ENCODE results near the gene FER.

Gene FER

GRCh38 chr5:109053995-109054417, 306.3 kb downstream of the FER start:
- H3K27ac ChIP-seq = no peak overlapping the region
- no peaks in the 10 kb centered on the region for H4K20me1 ChIP-seq
- H3K9me3 ChIP-seq (replicated peaks in 1 of 11) = no peaks in the 10 kb centered on the region
- H3K27me3 ChIP-seq = no peaks in the 10 kb centered on the region
- H3K4me3 ChIP-seq = no peak overlapping the region
- peaks cover 0 to 5% (median 0%) of the 10 kb centered on the region in 10 experiments; a peak in 2 of 20 replicates for H3K4me1 ChIP-seq
- H3K36me3 ChIP-seq = peaks cover 0 to 22% (median 0%) of the 10 kb centered on the region in 11 experiments; a peak in 7 of 22 replicates
- no peak for TF ChIP-seq Cebpa-rat (IDR thresholded peaks at IDR 0.05)
- no peak overlapping the region for H3K9ac ChIP-seq
- no peak overlapping the region for H3K4me2 ChIP-seq

GRCh38 chr5:109060378-109061025, 312.8 kb downstream of the FER start:
- Histone ChIP-seq H3K9me3 (replicated peaks in 1 of 11) (no peaks in the 10 kb centered on the region), H3K4me3 (no peak overlapping the region), H3K36me3 (peaks cover 0 to 8% (median 0%) of the 10 kb centered on the region in 11 experiments; a peak in 2 of 22 replicates), H3K9ac (no peak overlapping the region), H3K27me3 (no peaks in the 10 kb centered on the region), H3K27ac (no peak overlapping the region), H3K4me1 (no peaks in the 10 kb centered on the region), H3K4me2 (no peak overlapping the region), H4K20me1 (no peaks in the 10 kb centered on the region)
- no peak for TF ChIP-seq Cebpa-rat (IDR thresholded peaks at IDR 0.05)

DNA sequence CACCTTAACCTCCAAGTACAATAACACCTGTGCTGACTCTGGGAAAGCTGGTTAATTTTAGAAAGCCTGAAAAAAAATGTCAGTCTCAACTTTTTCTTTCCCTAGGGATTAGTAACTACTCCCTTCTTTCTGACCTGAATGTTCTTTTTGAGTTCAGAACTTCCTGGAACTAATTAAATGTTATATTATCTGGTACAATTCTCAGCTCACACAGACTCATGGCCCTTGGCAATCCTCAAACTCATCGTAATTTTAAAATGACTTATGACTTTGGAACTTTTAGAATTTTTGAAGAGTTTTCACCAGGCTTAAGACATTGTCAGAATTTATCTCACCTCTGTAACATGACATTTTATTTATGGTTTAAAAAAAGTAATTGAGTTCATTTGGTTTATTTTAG, 315.0 kb downstream of the FER start:
- Histone ChIP-seq H3K9ac (no peak overlapping the region), H4K20me1 (no peaks in the 10 kb centered on the region), H3K4me1 (no peaks in the 10 kb centered on the region), H3K27ac (no peak overlapping the region), H3K27me3 (no peaks in the 10 kb centered on the region), H3K4me2 (no peak overlapping the region), H3K36me3 (peaks cover 0 to 8% (median 0%) of the 10 kb centered on the region in 11 experiments; a peak in 2 of 22 replicates), H3K9me3 (replicated peaks in 1 of 11) (no peaks in the 10 kb centered on the region), H3K4me3 (no peak overlapping the region)
- TF ChIP-seq Cebpa-rat (IDR thresholded peaks at IDR 0.05) = no peak

DNA sequence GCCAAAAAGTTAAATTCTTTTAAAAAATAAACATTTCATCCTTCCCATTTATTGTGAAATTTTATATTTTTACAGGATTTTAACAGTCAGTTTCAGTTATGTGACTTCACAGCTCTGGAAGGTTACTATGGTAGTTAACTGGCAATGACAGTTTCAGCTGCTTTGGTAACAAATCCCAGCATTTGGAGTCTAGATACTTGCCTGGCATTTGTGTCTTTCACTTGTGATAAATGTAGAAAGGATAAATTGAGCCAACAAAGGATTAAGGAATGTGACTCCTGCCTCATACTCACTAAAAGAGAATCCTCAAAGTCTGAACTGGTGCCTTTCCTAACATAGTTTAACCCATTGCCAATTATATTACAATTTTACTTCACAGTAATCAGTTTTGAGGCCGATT, 315.5 kb downstream of the FER start:
- no peak overlapping the region for H3K4me3 ChIP-seq
- no peaks in the 10 kb centered on the region for H3K4me1 ChIP-seq
- H3K27ac ChIP-seq = no peak overlapping the region
- H3K9me3 ChIP-seq (replicated peaks in 1 of 11) = no peaks in the 10 kb centered on the region
- H4K20me1 ChIP-seq = no peaks in the 10 kb centered on the region
- no peak for TF ChIP-seq Cebpa-rat (IDR thresholded peaks at IDR 0.05)
- no peaks in the 10 kb centered on the region for H3K27me3 ChIP-seq
- no peak overlapping the region for H3K4me2 ChIP-seq
- peaks cover 0 to 8% (median 0%) of the 10 kb centered on the region in 11 experiments; a peak in 2 of 22 replicates for H3K36me3 ChIP-seq
- no peak overlapping the region for H3K9ac ChIP-seq

DNA sequence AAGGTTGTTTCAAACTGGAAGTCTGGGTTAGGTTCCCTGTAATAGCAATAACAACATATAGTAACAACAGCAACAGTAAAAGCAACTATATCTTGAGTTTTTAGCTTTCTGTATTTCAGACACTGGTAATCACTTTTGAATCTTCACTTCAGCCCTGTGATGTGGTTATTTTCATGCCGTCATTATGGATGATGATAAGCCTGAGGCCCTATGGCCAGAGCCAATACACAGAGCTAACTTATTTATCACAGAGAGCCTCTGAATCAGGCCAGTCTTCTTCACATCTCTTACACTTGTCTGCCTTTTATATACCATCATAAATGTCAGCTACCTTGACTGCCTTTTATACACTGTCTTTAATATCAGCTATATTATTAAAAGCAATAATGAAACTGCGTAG, 329.0 kb downstream of the FER start:
- TF ChIP-seq Cebpa-rat (IDR thresholded peaks at IDR 0.05) = no peak
- Histone ChIP-seq H4K20me1 (no peaks in the 10 kb centered on the region), H3K27ac (no peak overlapping the region), H3K9me3 (replicated peaks in 1 of 11) (no peaks in the 10 kb centered on the region), H3K27me3 (no peaks in the 10 kb centered on the region), H3K36me3 (no peaks in the 10 kb centered on the region), H3K4me2 (no peak overlapping the region), H3K4me1 (no peaks in the 10 kb centered on the region), H3K9ac (no peak overlapping the region), H3K4me3 (no peak overlapping the region)

DNA sequence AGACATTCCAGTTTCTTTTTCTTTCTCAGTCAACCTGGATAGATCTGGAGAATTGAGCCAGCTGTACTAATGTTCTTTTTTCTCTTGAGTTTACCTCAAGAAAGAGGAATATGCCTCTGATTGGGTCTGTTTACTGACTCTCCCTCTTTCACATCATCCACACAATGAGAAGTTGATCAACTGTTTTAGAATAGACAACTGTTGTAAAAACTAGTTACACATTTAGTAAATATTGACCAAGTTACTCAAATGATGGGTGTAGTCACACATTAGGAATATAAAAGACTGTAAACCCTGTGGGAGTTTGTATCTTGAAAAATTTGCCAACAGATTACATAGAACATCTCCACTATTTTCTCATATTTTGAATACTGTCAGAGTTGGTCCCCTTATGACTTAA, 330.8 kb downstream of the FER start:
- Histone ChIP-seq H3K36me3 (no peaks in the 10 kb centered on the region), H3K4me3 (no peak overlapping the region), H4K20me1 (no peaks in the 10 kb centered on the region)

GRCh38 chr5:109080481-109080880, 332.8 kb downstream of the FER start:
- H3K27me3 ChIP-seq = no peaks in the 10 kb centered on the region

More for the DNA sequence above, 330.8 kb downstream of the FER start:
- no peak for TF ChIP-seq Cebpa-rat (IDR thresholded peaks at IDR 0.05)
- no peaks in the 10 kb centered on the region for H3K27me3 ChIP-seq
- H3K4me2 ChIP-seq = no peak overlapping the region
- H3K27ac ChIP-seq = no peak overlapping the region
- no peaks in the 10 kb centered on the region for H3K9me3 ChIP-seq (replicated peaks in 1 of 11)
- no peaks in the 10 kb centered on the region for H3K4me1 ChIP-seq
- no peak overlapping the region for H3K9ac ChIP-seq

DNA sequence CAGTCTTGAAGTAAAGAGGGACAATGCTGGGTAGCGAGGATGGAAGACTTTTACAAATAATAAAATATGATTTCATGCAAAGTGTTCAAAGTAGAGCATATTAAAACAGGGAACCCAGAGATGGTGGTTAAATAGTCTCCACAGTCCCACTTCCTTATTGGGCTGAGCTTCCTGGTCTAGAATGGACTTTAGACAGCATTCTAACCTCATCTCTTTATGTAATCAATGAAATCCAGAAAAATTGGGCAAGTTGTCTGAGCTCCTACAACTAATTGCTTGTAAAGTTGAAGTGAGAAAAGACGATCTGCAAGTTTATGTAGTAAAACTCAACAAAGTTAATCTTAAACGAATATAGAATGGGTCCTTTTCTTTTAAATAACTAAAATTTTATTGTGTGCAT, 333.2 kb downstream of the FER start:
- TF ChIP-seq Cebpa-rat (IDR thresholded peaks at IDR 0.05) = no peak
- no peaks in the 10 kb centered on the region for H3K36me3 ChIP-seq
- no peak overlapping the region for H3K27ac ChIP-seq
- no peaks in the 10 kb centered on the region for H4K20me1 ChIP-seq
- H3K4me1 ChIP-seq = no peaks in the 10 kb centered on the region
- H3K9me3 ChIP-seq (replicated peaks in 1 of 11) = no peaks in the 10 kb centered on the region
- H3K27me3 ChIP-seq = no peaks in the 10 kb centered on the region
- H3K9ac ChIP-seq = no peak overlapping the region
- no peak overlapping the region for H3K4me3 ChIP-seq
- H3K4me2 ChIP-seq = no peak overlapping the region

More at GRCh38 chr5:109080481-109080880, 332.8 kb downstream of the FER start:
- Histone ChIP-seq H3K4me1 (no peaks in the 10 kb centered on the region), H3K36me3 (no peaks in the 10 kb centered on the region), H3K9me3 (replicated peaks in 1 of 11) (no peaks in the 10 kb centered on the region), H4K20me1 (no peaks in the 10 kb centered on the region), H3K4me2 (no peak overlapping the region), H3K9ac (no peak overlapping the region), H3K27ac (no peak overlapping the region), H3K4me3 (no peak overlapping the region)
- no peak for TF ChIP-seq Cebpa-rat (IDR thresholded peaks at IDR 0.05)

GRCh38 chr5:109083937-109084336, 336.2 kb downstream of the FER start:
- Histone ChIP-seq H3K27me3 (no peaks in the 10 kb centered on the region), H3K9me3 (replicated peaks in 1 of 11) (no peaks in the 10 kb centered on the region), H4K20me1 (no peaks in the 10 kb centered on the region), H3K27ac (no peak overlapping the region), H3K4me2 (no peak overlapping the region), H3K4me3 (no peak overlapping the region), H3K4me1 (no peaks in the 10 kb centered on the region), H3K36me3 (no peaks in the 10 kb centered on the region), H3K9ac (no peak overlapping the region)
- no peak for TF ChIP-seq Cebpa-rat (IDR thresholded peaks at IDR 0.05)

DNA sequence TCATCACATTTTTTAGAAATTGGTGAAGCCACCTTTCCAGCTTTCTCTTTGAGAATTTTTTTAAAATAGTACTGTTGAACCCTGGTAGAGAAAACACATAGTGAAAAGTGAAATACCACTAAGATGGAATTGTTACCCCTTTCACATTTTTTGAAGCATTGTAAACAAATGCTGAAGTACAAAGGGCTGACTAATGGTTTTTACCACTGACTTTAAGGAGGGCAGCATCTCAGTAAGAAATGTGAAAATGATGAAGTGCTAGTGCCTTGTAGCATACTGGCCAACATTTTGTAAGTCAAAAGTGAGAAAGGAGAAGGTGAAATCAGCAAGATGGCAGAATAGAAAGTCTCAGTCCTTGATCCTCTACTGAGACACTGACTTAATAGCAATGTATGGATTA, 341.5 kb downstream of the FER start:
- Histone ChIP-seq H3K27ac (no peak overlapping the region), H3K4me1 (no peaks in the 10 kb centered on the region), H3K9ac (no peak overlapping the region), H3K36me3 (peaks cover 0 to 9% (median 0%) of the 10 kb centered on the region in 11 experiments; a peak in 3 of 22 replicates), H3K27me3 (no peaks in the 10 kb centered on the region), H3K4me3 (no peak overlapping the region), H3K9me3 (replicated peaks in 1 of 11) (no peaks in the 10 kb centered on the region), H4K20me1 (no peaks in the 10 kb centered on the region; a peak in 1 of 22 replicates), H3K4me2 (no peak overlapping the region)
- TF ChIP-seq Cebpa-rat (IDR thresholded peaks at IDR 0.05) = no peak

Data from BLaER1 treated with 17β-estradiol and CSF1 and Interleukin-3, amounts not matched to agents 10 nM and 100 nM (cell line).